ENCODE data around the gene STAT6.

STAT6 gene

GRCh38 chr12:57111031-57111734 is at the start of gene STAT6:
Gene STAT6 (minus strand): TSS chr12:57111362. CDS start chr12:57108278, 3,084 bp downstream.
- no peak for DNase-seq

- no peak for DNase-seq
These were observed 49.6 kb upstream of the STAT6 start for GRCh38 chr12:57160741-57161140.

- DNase-seq: no peak
These were observed 48.9 kb upstream of the STAT6 start for GRCh38 chr12:57160040-57160439.

DNA sequence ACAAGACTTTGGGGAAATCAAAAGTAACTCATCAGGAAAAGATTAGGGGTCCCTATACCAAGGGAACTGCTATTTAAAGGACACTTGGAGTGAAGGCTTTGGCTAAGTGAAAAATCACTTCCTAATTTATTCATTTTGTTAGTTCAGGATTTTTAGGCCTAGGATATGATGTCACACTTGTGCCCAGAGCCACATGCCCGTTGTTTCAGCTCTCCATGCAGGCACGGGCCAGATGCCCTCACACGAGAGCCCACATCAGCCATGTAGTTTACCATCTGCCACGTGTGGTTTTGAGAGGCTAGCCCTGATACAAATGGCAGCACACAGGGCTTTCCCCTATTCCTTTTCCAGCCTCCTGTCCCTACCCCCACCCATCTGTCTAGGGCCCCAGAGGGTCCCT is 48.1 kb upstream of the STAT6 start:
- DNase-seq: no peak

- DNase-seq: no peak
These were observed 47.5 kb upstream of the STAT6 start for GRCh38 chr12:57158665-57159064.

- DNase-seq: no peak
These were observed 47.0 kb upstream of the STAT6 start for GRCh38 chr12:57158186-57158585.

GRCh38 chr12:57157588-57158173 is 46.5 kb upstream of the STAT6 start:
- no peak for DNase-seq

GRCh38 chr12:57156701-57157403 is 45.7 kb upstream of the STAT6 start:
- DNase-seq: no peak

- no peak for DNase-seq
These were observed 43.8 kb upstream of the STAT6 start for GRCh38 chr12:57154804-57155434.

- no peak for DNase-seq
These were observed 42.9 kb upstream of the STAT6 start for GRCh38 chr12:57154076-57154475.

GRCh38 chr12:57153415-57153997 is 42.3 kb upstream of the STAT6 start:
- DNase-seq: no peak

GRCh38 chr12:57152639-57153038 is 41.5 kb upstream of the STAT6 start:
- no peak for DNase-seq

DNA sequence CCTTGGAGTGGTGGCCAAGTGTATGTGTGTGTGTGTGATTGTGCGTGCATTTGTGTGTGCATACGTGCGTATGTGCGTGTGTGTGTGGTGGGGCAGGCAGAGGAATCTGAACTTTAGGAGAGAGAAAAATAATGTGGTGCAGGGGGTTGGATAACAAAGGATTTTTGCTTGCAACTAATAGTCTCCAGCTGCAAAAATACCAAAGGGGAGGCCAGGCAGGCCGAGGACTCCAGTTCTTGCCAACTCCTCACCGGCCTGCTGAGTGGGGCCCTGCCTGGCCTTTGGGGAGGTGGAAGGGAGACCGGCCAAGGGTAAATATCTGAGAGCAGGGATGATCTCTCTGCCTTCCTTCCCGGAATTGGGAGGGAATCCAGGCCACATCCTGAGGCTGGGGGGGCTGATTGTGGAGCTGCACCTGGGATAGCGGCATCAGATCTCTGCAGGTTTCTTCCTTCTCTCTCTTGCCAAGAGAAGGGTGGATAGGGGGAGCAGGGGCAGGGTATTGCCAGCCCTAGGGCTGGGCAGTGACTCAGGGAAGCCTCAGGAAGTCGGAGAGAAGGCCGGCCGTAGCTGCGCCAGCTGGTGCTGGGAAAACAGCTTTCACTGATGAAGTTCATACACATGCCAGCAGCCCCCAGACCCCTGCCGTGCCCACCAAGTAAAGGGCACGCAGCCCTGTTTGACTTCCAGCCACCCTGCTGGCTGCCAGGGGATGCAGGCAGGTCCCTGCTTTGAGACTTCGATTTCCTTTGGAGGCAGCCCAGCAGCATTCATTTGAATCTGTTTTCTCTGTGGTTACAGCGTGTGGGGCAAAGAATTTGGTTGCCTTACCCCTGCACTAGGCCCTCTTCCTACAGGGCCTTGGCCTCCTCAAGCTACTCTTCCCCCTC is 40.8 kb upstream of the STAT6 start:
- DNase-seq: peak; percentile 46 to 80

GRCh38 chr12:57150400-57151000 is 39.3 kb upstream of the STAT6 start:
- no peak for DNase-seq

DNA sequence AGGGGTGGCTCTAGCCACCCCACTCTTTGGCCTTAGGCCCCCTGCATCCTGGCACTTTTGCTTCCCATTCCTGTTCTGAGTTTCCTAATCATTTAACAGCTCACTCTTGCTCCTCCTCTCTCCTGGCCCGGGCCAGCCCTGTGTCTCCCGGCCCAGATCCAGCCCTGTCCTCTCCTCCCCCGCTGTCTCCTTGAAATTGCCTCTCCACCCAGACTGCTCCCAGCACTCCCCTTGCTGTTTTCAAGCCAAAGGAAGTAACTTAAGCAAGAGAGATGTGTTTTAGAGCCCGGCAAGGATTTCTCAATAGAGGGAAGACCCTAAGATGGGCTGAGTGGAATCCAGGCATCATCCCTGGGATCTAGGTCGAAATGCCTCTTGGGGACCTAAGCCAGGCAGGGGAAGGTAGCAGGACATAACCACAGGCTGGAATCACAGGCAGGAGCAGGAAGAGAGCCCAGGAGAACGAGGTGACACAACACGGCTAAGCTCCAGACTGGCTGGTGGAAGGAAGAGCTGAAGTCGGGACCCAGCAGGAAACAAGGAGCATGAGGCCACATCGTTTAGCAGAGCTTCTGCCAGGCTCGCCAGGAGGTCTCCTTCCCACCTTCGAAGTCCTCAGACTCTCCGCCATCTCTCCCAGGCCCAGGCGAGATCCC is 38.2 kb upstream of the STAT6 start:
- DNase-seq: no peak

DNA sequence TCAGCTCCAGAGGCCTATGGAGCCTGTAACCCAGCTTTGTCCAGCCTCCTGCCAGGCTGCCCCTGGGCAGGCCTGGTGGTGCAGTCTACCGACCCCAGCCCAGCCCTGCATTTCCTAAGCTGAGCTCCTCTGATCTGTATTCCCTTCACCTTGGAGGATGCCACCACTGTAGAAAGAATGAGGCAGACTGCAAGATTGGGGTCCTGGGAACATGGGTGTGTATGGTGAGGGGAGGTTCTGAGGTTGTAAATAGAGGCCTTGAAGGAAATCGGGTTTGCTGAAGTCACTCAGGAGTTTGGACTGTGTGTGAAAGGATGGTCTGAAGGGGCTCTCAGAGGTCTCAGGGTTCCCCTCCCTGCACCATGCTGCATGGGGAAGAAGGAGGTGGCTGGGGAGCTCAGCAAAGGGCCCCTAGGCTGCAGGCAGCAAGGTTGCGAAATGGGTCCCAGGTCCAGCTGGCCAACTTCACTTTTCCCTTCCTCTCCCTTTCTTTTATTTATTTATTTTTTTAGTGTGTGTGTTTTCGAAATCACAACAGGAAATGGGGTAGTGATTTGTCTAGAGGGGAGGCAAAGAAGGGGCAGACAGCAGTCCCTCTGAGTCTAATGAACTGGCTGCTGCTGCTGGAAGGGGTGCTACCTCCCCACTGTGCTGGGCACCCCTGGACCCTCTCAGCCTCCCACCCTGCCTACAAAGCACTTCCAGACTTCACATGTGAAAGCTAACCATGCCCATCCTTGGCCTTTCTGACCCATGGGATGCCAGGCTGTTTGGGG is 37.5 kb upstream of the STAT6 start:
- DNase-seq: no peak

DNA sequence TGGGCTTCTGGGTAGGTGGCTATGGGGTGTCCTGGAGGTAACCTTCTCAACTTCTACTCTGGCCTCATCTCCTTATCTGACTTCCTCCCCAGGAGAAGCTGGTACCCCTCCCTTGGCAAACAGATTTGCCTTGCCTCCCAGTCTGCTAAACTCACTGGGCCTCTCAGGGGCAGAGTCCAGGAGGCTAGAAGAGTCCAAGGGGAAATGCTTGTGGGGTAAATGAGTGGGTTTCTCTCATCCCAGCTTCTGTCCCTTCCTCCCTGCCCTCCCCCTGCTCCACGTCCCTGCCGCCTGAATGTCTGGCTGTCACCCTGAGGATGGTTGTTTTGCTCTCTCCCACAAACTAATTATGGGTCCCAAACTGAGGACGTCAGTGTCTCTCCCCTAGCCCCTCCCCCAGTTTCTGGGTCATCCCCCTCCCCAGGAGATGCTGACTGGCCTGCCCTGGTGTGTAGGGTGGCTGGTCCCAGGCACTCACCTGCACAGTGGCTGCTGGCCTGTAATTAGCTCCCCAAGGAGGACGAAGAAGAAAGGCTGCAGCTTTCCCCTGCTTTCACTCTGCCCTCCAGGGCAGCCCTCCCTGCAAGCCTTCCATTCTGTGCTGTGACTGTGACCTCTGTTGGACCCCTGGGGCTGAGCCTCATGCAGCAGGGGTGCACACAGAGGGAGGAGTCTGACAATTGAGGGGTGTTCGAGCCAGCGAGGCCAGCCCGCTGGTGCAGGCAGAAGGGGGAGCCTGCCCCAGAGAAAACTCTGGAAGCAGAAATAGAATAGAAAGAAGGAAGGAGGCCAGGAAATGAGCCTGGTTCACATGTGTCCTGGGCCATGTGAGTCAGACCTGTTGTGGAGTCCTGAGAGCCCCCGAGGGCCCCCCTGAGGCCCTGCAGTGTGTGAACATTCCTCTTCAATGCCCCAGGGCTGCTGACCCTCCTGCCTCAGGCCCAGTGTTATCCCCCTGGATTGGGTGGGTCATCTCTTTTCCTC is 36.1 kb upstream of the STAT6 start, which contains the start of gene LRP1-AS:
LRP1-AS (minus strand) TSS at position 659 of the 984 bp plus-strand sequence.
- DNase-seq: no peak

GRCh38 chr12:57146092-57146491 is 34.9 kb upstream of the STAT6 start:
- DNase-seq: no peak

- DNase-seq: no peak
These were observed 34.4 kb upstream of the STAT6 start for GRCh38 chr12:57145460-57146059.

Data from NCI-H2081 (cell line).